Trophoblast cell (in vitro differentiated cells and primary cell): Measurements from ENCODE around the gene KRABD2.
"Not testable (repeated sequence)": the region's sequence is repeated elsewhere in the genome, so short reads cannot be mapped to it uniquely, and the experiment has no call there.

ENCODE experiments used
- DNase-seq, 2 donors: peaks; one replicate each; pipeline ENCODE4 v3.0.0-alpha.2; 2016
- H2AFZ ChIP-seq: 2 replicates; pipeline ENCODE4 v1.6.1; 2013; ENCODE audit warnings: low read length, moderate library complexity, mild to moderate bottlenecking; ENCODE audit not compliant: insufficient read depth, poor library complexity
- H2AK5ac ChIP-seq: 2 replicates; pipeline ENCODE4 v1.6.1; 2013; ENCODE audit warnings: mild to moderate bottlenecking, low read length
- H2BK120ac ChIP-seq: 2 replicates; pipeline ENCODE4 v1.6.1; 2013; ENCODE audit warnings: low read length, mild to moderate bottlenecking, moderate library complexity; ENCODE audit not compliant: insufficient read depth, poor library complexity
- H2BK12ac ChIP-seq: 2 replicates; pipeline ENCODE4 v1.6.1; 2013; ENCODE audit warnings: mild to moderate bottlenecking, low read length, moderate library complexity
- H2BK5ac ChIP-seq: 2 replicates; pipeline ENCODE4 v1.6.1; 2013; ENCODE audit warnings: low read length, low read depth, moderate library complexity, mild to moderate bottlenecking; ENCODE audit not compliant: poor library complexity
- H3K14ac ChIP-seq: 2 replicates; pipeline ENCODE4 v1.6.1; 2013; ENCODE audit warnings: mild to moderate bottlenecking, low read length
- H3K18ac ChIP-seq: 2 replicates; pipeline ENCODE4 v1.6.1; 2013; ENCODE audit warnings: mild to moderate bottlenecking, low read length
- H3K23ac ChIP-seq: 2 replicates; pipeline ENCODE4 v1.6.1; 2013; ENCODE audit warnings: low read length
- H3K27ac ChIP-seq: 2 replicates; pipeline ENCODE4 v1.5.1; 2013; ENCODE audit warnings: low read depth, mild to moderate bottlenecking, inconsistent platforms, low read length, moderate library complexity
- H3K27me3 ChIP-seq: 2 replicates; pipeline ENCODE4 v1.6.1; 2013; ENCODE audit warnings: inconsistent platforms, mild to moderate bottlenecking, low read length, moderate library complexity; ENCODE audit not compliant: insufficient read depth
- H3K36me3 ChIP-seq, 2 experiments: 1 replicate in 1 of 2; 2 replicates in 1 of 2; pipeline ENCODE4 v1.6.1; 2013; ENCODE audit warnings: low read length in 2 of 2, mild to moderate bottlenecking in 2 of 2, moderate library complexity in 1 of 2; ENCODE audit not compliant: insufficient read depth in 2 of 2, control insufficient read depth in 1 of 2
- H3K4ac ChIP-seq: 2 replicates; pipeline ENCODE4 v1.6.1; 2013; ENCODE audit warnings: low read depth, mild to moderate bottlenecking, low read length, moderate library complexity
- H3K4me1 ChIP-seq, 2 experiments: 1 replicate in 1 of 2; 2 replicates in 1 of 2; pipeline ENCODE4 v1.6.1; 2013; ENCODE audit warnings: low read length in 2 of 2, mild to moderate bottlenecking in 2 of 2, moderate library complexity in 1 of 2; ENCODE audit not compliant: insufficient read depth in 2 of 2, control insufficient read depth in 1 of 2
- H3K4me2 ChIP-seq: 2 replicates; pipeline ENCODE4 v1.6.1; 2013; ENCODE audit warnings: inconsistent platforms, mild to moderate bottlenecking, low read length, moderate library complexity
- H3K4me3 ChIP-seq: 2 replicates; pipeline ENCODE4 v1.5.1; 2013; ENCODE audit warnings: mild to moderate bottlenecking, low read depth, low read length, inconsistent platforms
- H3K79me1 ChIP-seq: one replicate; pipeline ENCODE4 v1.6.1; 2013; ENCODE audit warnings: low read length
- H3K79me2 ChIP-seq: 2 replicates; pipeline ENCODE4 v1.6.1; 2013; ENCODE audit warnings: low read length, mild to moderate bottlenecking; ENCODE audit not compliant: control insufficient read depth, insufficient read depth, poor library complexity
- H3K9ac ChIP-seq: 2 replicates; pipeline ENCODE4 v1.6.1; 2013; ENCODE audit warnings: mild to moderate bottlenecking, low read length
- H3K9me3 ChIP-seq: 2 replicates; pipeline ENCODE4 v1.6.1; 2013; ENCODE audit warnings: low read depth, mild to moderate bottlenecking, control low read depth, inconsistent platforms, low read length; ENCODE audit not compliant: insufficient read depth
- H4K12ac ChIP-seq: 2 replicates; pipeline ENCODE4 v1.6.1; 2013; ENCODE audit warnings: low read depth, mild to moderate bottlenecking, low read length, moderate library complexity
- H4K8ac ChIP-seq: 2 replicates; pipeline ENCODE4 v1.6.1; 2013; ENCODE audit warnings: low read depth, mild to moderate bottlenecking, low read length, moderate library complexity
- H4K91ac ChIP-seq: one replicate; pipeline ENCODE4 v1.6.1; 2013; ENCODE audit warnings: low read depth, mild to moderate bottlenecking, low read length, moderate library complexity
- WGBS: extraction: QIAGEN DNeasy Blood & Tissue Kit; methylation state at CpG from one replicate; pipeline ENCODE4 v1.1.7; 2013; ENCODE audit warnings: missing lambda C conversion rate; ENCODE audit not compliant: insufficient read length, insufficient coverage; ENCODE audit errors: extremely low coverage; 5-methylcytosine and 5-hydroxymethylcytosine counted together

Gene KRABD2

DNA sequence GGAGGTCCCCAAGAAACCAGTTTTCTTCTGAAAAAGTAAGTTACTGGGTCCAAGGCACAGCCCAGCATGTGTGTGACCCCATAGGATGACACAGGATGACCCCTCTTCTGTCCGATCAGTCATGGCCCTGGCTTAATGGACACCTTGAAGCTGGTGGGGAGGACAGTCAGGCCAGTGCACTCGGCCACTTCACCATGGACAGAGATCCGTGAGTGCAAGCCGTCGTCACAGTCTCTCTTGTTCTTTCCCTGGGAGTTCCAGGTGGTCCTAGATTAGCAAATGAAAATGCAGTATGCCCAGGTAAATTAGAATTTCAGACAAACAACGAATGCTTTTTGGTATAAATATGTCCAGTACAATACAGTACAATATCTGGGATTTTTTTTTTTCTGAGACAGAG lies 22.5 kb upstream of the KRABD2 start:
- H3K18ac ChIP-seq: no peak overlapping the region
- no peak overlapping the region for H3K27ac ChIP-seq
- no peak overlapping the region for H2BK12ac ChIP-seq
- no peak overlapping the region for H3K4ac ChIP-seq
- H3K79me1 ChIP-seq: no peaks in the 10 kb centered on the region
- DNase-seq: no peak
- no CpG with 5 or more reads among the region's 6 CpGs for WGBS
- no peak overlapping the region for H3K9ac ChIP-seq
- H4K12ac ChIP-seq: no peak overlapping the region
- H4K8ac ChIP-seq: no peak overlapping the region
- no peak overlapping the region for H4K91ac ChIP-seq
- peaks cover 2% of the 10 kb centered on the region for H3K9me3 ChIP-seq
- no peak overlapping the region for H3K14ac ChIP-seq
- no peak overlapping the region for H2BK5ac ChIP-seq
- H3K36me3 ChIP-seq: no peaks in the 10 kb centered on the region
- no peak overlapping the region for H2AK5ac ChIP-seq
- H3K4me2 ChIP-seq: no peak overlapping the region
- H2BK120ac ChIP-seq: no peak overlapping the region
- no peaks in the 10 kb centered on the region for H3K27me3 ChIP-seq
- peaks cover 5 to 7% of the 10 kb centered on the region in 2 experiments for H3K4me1 ChIP-seq
- no peaks in the 10 kb centered on the region for H3K79me2 ChIP-seq
- H3K4me3 ChIP-seq: no peak overlapping the region
- no peak overlapping the region for H3K23ac ChIP-seq
- no peak overlapping the region for H2AFZ ChIP-seq

DNA sequence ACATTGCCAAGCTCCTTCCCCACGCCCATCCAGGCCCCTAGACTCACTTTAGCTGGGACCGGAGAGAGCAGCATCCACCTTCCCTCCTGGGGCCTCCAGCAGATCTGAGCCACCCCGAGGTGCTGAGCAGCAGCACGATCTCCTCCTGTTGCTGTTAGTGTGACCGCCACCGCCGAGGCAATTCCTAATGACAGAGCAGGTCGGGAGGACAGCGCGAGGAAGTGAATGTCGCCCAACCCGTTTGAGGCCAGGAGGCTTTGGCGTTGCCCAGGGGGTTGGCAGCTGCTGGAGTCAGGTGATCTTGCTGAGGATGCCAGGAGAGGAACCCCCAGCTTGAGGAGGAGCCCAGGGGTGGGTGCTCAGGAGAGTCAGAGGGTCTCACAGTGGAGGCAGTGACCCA lies 21.1 kb upstream of the KRABD2 start, which contains the start of gene RNF222:
Gene RNF222, minus strand, starts transcription at position 192 of the 400 bp plus-strand sequence. CDS start 4,366 bp downstream, outside the sequence.
- peaks cover 16 to 17% of the 10 kb centered on the region in 2 experiments for H3K4me1 ChIP-seq
- no peak within 1 kb of the TSS for H2BK120ac ChIP-seq
- no CpG with 5 or more reads among the region's 13 CpGs for WGBS
- H3K23ac ChIP-seq: peak within 1 kb of the TSS; percentile 69
- no peak within 1 kb of the TSS for H4K8ac ChIP-seq
- no peaks in the 10 kb centered on the region for H3K27me3 ChIP-seq
- H3K79me1 ChIP-seq: no peaks in the 10 kb centered on the region
- no peak within 1 kb of the TSS for H2AK5ac ChIP-seq
- H3K27ac ChIP-seq: no peak within 1 kb of the TSS
- H4K12ac ChIP-seq: no peak within 1 kb of the TSS
- H2BK5ac ChIP-seq: no peak within 1 kb of the TSS
- no peak within 1 kb of the TSS for H3K4ac ChIP-seq
- H3K36me3 ChIP-seq: no peaks in the 10 kb centered on the region
- H3K14ac ChIP-seq: no peak within 1 kb of the TSS
- peaks cover 2% of the 10 kb centered on the region for H3K9me3 ChIP-seq
- H3K4me2 ChIP-seq: no peak within 1 kb of the TSS
- H4K91ac ChIP-seq: no peak within 1 kb of the TSS
- H3K9ac ChIP-seq: no peak within 1 kb of the TSS
- H2BK12ac ChIP-seq: no peak within 1 kb of the TSS
- H2AFZ ChIP-seq: no peak within 1 kb of the TSS
- H3K18ac ChIP-seq: no peak within 1 kb of the TSS
- H3K4me3 ChIP-seq: no peak within 1 kb of the TSS
- DNase-seq: peak; percentile 83 to 85
- no peaks in the 10 kb centered on the region for H3K79me2 ChIP-seq

DNA sequence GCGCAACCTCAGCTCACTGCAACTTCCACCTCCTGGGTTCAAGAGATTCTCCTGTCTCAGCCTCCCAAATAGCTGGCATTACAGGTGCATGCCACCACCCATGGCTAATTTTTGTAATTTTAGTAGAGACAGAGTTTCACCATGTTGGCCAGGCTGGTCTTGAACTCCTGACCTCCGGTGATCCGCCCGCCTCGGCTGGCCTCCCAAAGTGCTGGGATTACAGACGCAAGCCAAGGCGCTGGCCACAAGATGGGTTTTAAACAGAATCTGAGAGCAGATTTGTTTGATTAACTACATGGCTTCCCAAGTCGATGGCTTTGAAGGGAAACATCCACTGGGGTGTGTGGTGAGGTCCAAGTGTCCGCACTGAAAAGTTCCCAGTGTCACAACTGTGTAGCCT lies 18.0 kb upstream of the KRABD2 start:
- peaks cover 30 to 31% of the 10 kb centered on the region in 2 experiments for H3K4me1 ChIP-seq
- not testable (repeated sequence) for H2BK5ac ChIP-seq, H3K23ac ChIP-seq, H3K27ac ChIP-seq, H3K9ac ChIP-seq, H3K14ac ChIP-seq, H4K91ac ChIP-seq, H3K9me3 ChIP-seq, H2BK12ac ChIP-seq, H3K79me1 ChIP-seq, H3K18ac ChIP-seq, H3K4me2 ChIP-seq, H3K79me2 ChIP-seq, H2BK120ac ChIP-seq, H4K12ac ChIP-seq, H2AK5ac ChIP-seq, H3K27me3 ChIP-seq, H2AFZ ChIP-seq, H3K4me3 ChIP-seq, H3K36me3 ChIP-seq, H4K8ac ChIP-seq, H3K4ac ChIP-seq, DNase-seq
- no CpG with 5 or more reads among the region's 9 CpGs for WGBS

DNA sequence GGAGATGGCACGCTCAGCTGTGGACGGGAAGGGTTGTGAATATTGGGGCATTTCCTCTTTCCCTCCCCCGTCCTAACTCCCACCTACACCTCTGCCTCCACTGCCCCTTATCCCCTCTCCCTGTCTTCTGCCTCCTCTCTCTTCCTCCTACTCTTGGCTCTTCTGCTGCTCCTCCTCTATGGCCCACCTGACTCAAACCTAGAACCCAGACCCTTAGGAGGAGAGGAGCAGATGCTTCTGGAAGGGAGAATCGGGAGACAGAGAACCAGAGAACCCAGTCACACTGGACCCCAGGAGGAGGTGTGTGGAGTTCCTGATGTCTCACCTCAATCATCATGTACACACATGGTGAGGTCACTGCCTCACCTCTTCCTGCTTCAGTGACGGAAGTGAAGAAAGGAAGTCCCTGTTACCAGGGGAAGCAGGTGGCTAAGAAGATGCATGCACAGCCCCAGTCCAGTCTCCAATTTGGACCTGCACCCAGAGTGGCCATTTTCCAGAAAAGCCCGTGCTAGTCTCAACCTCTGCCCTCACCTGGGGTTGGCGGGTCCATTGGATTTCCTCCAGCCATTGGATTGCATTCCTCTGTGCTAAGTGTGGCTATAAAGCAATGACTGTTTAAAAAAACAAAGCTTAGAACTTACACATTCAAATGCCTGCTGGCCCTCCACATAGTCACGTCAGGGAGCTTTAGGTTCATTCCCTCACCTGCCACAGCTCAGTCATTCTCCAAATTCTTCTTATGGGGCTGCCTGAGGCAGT lies 17.1 kb upstream of the KRABD2 start:
- Histone ChIP-seq H3K9me3 (peaks cover 2% of the 10 kb centered on the region), H3K4me2 (no peak overlapping the region), H3K18ac (no peak overlapping the region), H2AFZ (no peak overlapping the region), H2BK12ac (no peak overlapping the region), H3K79me1 (peaks cover 3% of the 10 kb centered on the region), H2BK5ac (no peak overlapping the region), H3K4me3 (no peak overlapping the region), H3K14ac (no peak overlapping the region), H2AK5ac (no peak overlapping the region), H4K91ac (no peak overlapping the region), H3K9ac (no peak overlapping the region), H3K79me2 (no peaks in the 10 kb centered on the region), H4K8ac (no peak overlapping the region), H4K12ac (no peak overlapping the region), H2BK120ac (no peak overlapping the region), H3K4me1 (peaks cover 30 to 31% of the 10 kb centered on the region in 2 experiments), H3K36me3 (no peaks in the 10 kb centered on the region), H3K27me3 (no peaks in the 10 kb centered on the region), H3K23ac (no peak overlapping the region), H3K27ac (no peak overlapping the region), H3K4ac (no peak overlapping the region)
- no CpG with 5 or more reads among the region's 8 CpGs for WGBS
- peak; percentile 94 to 95 for DNase-seq
